ENCODE results near the gene MAPT. TPM values are rescaled to one million over a fixed set of nuclear protein-coding genes. Genes with fewer than 3 reads are reported as not detected.
A peak's percentile ranks its signal among the peaks of the same experiment; 100 is the strongest.

MAPT gene
- total RNA-seq, 1 donor from 2014 or later: 0.18 TPM

DNA sequence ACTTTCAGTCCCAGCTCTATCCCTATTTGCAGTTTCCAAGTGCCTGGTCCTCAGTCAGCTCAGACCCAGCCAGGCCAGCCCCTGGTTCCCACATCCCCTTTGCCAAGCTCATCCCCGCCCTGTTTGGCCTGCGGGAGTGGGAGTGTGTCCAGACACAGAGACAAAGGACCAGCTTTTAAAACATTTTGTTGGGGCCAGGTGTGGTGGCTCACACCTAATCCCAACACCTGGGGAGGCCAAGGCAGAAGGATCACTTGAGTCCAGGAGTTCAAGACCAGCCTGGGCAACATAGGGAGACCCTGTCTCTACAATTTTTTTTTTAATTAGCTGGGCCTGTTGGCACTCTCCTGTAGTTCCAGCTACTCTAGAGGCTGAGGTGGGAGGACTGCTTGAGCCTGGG, 106.4 kb downstream of the MAPT start:
- no peak overlapping the region for H3K4me3 Mint-ChIP-seq
- H3K36me3 Mint-ChIP-seq (ENCODE audit: low read depth): no peaks in the 10 kb centered on the region
- peaks cover 2% of the 10 kb centered on the region for H3K4me1 Mint-ChIP-seq
- H3K9me3 Mint-ChIP-seq: no peaks in the 10 kb centered on the region
- no peaks in the 10 kb centered on the region for H3K27me3 Mint-ChIP-seq
- ChIA-PET CTCF (interaction anchor here (1.8 to 7.4 kb wide), 4 partner anchors 25 to 286 kb away, joined by 6 to 67 read pairs (median 29); no protein-coding TSS in a partner anchor), POLR2A (interaction anchor here (0.7 to 1.9 kb wide), 2 partner anchors 19 to 25 kb away, joined by 3 to 4 read pairs; no protein-coding TSS in a partner anchor)
- DNase-seq (no peak), ATAC-seq (ENCODE audit: low read depth) (no peak)
- intact Hi-C loops (cut with micrococcal nuclease): loop anchor here (5.0 kb wide), 1 partner anchor 192 kb away; the partner anchor contains the start of gene KANSL1
- TF ChIP-seq, protein P1, sequence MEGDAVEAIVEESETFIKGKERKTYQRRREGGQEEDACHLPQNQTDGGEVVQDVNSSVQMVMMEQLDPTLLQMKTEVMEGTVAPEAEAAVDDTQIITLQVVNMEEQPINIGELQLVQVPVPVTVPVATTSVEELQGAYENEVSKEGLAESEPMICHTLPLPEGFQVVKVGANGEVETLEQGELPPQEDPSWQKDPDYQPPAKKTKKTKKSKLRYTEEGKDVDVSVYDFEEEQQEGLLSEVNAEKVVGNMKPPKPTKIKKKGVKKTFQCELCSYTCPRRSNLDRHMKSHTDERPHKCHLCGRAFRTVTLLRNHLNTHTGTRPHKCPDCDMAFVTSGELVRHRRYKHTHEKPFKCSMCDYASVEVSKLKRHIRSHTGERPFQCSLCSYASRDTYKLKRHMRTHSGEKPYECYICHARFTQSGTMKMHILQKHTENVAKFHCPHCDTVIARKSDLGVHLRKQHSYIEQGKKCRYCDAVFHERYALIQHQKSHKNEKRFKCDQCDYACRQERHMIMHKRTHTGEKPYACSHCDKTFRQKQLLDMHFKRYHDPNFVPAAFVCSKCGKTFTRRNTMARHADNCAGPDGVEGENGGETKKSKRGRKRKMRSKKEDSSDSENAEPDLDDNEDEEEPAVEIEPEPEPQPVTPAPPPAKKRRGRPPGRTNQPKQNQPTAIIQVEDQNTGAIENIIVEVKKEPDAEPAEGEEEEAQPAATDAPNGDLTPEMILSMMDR (IDR thresholded peaks at IDR 0.05): no peak
- no peak overlapping the region for H3K27ac Mint-ChIP-seq

DNA sequence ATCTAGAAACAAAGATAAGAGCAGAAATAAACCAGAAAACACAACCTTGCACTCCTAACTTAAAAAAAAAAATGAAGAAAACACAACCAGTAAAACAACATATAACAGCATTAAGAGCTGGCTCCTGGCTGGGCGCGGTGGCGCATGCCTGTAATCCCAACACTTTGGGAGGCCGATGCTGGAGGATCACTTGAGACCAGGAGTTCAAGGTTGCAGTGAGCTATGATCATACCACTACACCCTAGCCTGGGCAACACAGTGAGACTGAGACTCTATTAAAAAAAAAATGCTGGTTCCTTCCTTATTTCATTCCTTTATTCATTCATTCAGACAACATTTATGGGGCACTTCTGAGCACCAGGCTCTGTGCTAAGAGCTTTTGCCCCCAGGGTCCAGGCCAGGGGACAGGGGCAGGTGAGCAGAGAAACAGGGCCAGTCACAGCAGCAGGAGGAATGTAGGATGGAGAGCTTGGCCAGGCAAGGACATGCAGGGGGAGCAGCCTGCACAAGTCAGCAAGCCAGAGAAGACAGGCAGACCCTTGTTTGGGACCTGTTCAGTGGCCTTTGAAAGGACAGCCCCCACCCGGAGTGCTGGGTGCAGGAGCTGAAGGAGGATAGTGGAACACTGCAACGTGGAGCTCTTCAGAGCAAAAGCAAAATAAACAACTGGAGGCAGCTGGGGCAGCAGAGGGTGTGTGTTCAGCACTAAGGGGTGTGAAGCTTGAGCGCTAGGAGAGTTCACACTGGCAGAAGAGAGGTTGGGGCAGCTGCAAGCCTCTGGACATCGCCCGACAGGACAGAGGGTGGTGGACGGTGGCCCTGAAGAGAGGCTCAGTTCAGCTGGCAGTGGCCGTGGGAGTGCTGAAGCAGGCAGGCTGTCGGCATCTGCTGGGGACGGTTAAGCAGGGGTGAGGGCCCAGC, 107.3 kb downstream of the MAPT start:
- intact Hi-C loops (cut with micrococcal nuclease): loop anchor here (2.0 to 5.0 kb wide), 4 partner anchors 25 to 211 kb away; partner anchors contain the start of gene KANSL1
- CTCF ChIA-PET: interaction anchor here (0.6 to 7.4 kb wide), 10 partner anchors 19 to 285 kb away, joined by 3 to 67 read pairs (median 7); partner anchors contain the start of gene KANSL1
- no peak for ATAC-seq (ENCODE audit: low read depth)
- no peaks in the 10 kb centered on the region for H3K36me3 Mint-ChIP-seq (ENCODE audit: low read depth)
- no peak for DNase-seq
- H3K4me3 Mint-ChIP-seq: no peak overlapping the region
- H3K9me3 Mint-ChIP-seq: no peaks in the 10 kb centered on the region
- H3K27me3 Mint-ChIP-seq: no peaks in the 10 kb centered on the region
- H3K27ac Mint-ChIP-seq: no peak overlapping the region
- peaks cover 2% of the 10 kb centered on the region for H3K4me1 Mint-ChIP-seq
- TF ChIP-seq, protein P1 (IDR thresholded peaks at IDR 0.05): no peak
- POLR2A ChIA-PET: interaction anchor here (1.9 kb wide), 1 partner anchor 18 kb away, joined by 4 read pairs; no protein-coding TSS in a partner anchor

DNA sequence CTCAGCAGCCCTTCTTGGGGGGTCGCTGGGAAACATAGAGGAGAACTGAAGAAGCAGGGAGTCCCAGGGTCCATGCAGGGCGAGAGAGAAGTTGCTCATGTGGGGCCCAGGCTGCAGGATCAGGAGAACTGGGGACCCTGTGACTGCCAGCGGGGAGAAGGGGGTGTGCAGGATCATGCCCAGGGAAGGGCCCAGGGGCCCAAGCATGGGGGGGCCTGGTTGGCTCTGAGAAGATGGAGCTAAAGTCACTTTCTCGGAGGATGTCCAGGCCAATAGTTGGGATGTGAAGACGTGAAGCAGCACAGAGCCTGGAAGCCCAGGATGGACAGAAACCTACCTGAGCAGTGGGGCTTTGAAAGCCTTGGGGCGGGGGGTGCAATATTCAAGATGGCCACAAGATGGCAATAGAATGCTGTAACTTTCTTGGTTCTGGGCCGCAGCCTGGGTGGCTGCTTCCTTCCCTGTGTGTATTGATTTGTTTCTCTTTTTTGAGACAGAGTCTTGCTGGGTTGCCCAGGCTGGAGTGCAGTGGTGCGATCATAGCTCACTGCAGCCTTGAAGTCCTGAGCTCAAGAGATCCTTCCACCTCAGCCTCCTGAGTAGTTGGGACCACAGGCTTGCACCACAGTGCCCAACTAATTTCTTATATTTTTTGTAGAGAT, 108.1 kb downstream of the MAPT start:
- Mint-ChIP-seq H3K4me1 (peaks cover 2% of the 10 kb centered on the region), H3K4me3 (no peak overlapping the region), H3K9me3 (no peaks in the 10 kb centered on the region), H3K27me3 (no peaks in the 10 kb centered on the region), H3K36me3 (ENCODE audit: low read depth) (no peaks in the 10 kb centered on the region), H3K27ac (no peak overlapping the region)
- ChIA-PET CTCF (interaction anchor here (0.6 to 7.4 kb wide), 11 partner anchors 12 to 284 kb away, joined by 3 to 67 read pairs (median 6); partner anchors contain the start of gene KANSL1), POLR2A (interaction anchor here (1.9 kb wide), 1 partner anchor 18 kb away, joined by 4 read pairs; no protein-coding TSS in a partner anchor)
- peak; percentile 95 for ATAC-seq (ENCODE audit: low read depth)
- TF ChIP-seq, protein P1 (IDR thresholded peaks at IDR 0.05): peak; percentile 74
- DNase-seq: peak; percentile 60
- intact Hi-C loops (cut with micrococcal nuclease): loop anchor here (2.0 to 5.0 kb wide), 4 partner anchors 24 to 210 kb away; partner anchors contain the start of gene KANSL1

DNA sequence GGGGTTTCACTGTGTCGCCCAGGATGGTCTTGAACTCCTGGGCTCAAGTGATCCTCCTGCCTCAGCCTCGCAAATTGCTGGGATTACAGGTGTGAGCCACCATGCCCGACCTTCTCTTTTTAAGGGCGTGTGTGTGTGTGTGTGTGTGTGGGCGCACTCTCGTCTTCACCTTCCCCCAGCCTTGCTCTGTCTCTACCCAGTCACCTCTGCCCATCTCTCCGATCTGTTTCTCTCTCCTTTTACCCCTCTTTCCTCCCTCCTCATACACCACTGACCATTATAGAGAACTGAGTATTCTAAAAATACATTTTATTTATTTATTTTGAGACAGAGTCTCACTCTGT, 108.6 kb downstream of the MAPT start:
- TF ChIP-seq, protein P1 (IDR thresholded peaks at IDR 0.05): no peak
- ATAC-seq (ENCODE audit: low read depth) (no peak), DNase-seq (no peak)
- ChIA-PET CTCF (interaction anchor here (1.1 to 7.4 kb wide), 9 partner anchors 12 to 284 kb away, joined by 3 to 67 read pairs (median 8); partner anchors contain the start of gene KANSL1), POLR2A (no interaction called here)
- no peaks in the 10 kb centered on the region for H3K36me3 Mint-ChIP-seq (ENCODE audit: low read depth)
- no peaks in the 10 kb centered on the region for H3K9me3 Mint-ChIP-seq
- no peaks in the 10 kb centered on the region for H3K27me3 Mint-ChIP-seq
- H3K4me3 Mint-ChIP-seq: no peak overlapping the region
- no peak overlapping the region for H3K27ac Mint-ChIP-seq
- H3K4me1 Mint-ChIP-seq: peaks cover 2% of the 10 kb centered on the region
- intact Hi-C loops (cut with micrococcal nuclease): loop anchor here (1.0 to 5.0 kb wide), 5 partner anchors 24 to 210 kb away; partner anchors contain the start of gene KANSL1

Data from activated B cell treated with CpG ODN at 0.5 μM for 24 hours (primary cell).